DOHH2 (cell line): ENCODE results near the gene TMEM141.

ENCODE experiments used
- EZH2phosphoT487 ChIP-seq: fragments of 200-600 bp; sonication (generic); IDR thresholded peaks from 2 replicates; pipeline ENCODE4 v1.6.1; 2017; ENCODE audit warnings: borderline replicate concordance, mild to moderate bottlenecking, antibody characterized with exemption, low read length, moderate library complexity, mixed read lengths
- TF ChIP-seq, protein P1 (sequence below): fragments of 200-600 bp; sonication (generic); IDR thresholded peaks from one replicate; pipeline ENCODE4 v1.5.1; 2014; ENCODE audit warnings: antibody characterized with exemption, mild to moderate bottlenecking, low read depth, low read length; ENCODE audit not compliant: poor library complexity, severe bottlenecking

DNA sequence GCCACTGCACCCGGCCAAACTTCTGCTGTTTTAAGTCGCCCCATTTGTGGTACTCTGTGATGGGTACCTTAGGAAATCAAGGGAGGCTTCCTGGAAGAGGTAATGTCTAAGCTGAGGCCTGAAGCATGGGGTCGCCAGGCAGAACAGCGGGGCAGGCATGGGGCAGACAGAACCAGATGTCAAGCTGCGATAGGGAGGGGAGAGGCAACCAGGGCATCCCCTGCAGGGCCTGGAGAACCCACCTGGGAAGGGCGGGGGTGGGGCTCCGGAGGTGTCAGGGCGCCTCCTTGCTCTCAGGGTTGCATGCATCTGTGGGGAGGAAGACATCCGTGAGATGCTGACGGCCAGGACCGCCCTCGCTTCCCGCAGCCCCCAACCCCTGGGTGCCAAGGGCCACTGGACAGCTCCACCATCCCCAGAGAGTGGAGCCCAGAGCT is 29.6 kb upstream of the TMEM141 start:
- TF ChIP-seq, protein P1, sequence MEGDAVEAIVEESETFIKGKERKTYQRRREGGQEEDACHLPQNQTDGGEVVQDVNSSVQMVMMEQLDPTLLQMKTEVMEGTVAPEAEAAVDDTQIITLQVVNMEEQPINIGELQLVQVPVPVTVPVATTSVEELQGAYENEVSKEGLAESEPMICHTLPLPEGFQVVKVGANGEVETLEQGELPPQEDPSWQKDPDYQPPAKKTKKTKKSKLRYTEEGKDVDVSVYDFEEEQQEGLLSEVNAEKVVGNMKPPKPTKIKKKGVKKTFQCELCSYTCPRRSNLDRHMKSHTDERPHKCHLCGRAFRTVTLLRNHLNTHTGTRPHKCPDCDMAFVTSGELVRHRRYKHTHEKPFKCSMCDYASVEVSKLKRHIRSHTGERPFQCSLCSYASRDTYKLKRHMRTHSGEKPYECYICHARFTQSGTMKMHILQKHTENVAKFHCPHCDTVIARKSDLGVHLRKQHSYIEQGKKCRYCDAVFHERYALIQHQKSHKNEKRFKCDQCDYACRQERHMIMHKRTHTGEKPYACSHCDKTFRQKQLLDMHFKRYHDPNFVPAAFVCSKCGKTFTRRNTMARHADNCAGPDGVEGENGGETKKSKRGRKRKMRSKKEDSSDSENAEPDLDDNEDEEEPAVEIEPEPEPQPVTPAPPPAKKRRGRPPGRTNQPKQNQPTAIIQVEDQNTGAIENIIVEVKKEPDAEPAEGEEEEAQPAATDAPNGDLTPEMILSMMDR = no peak
- TF ChIP-seq EZH2phosphoT487 = no peak
